Amygdala (tissue), 56 donors: Measurements from ENCODE around the gene CFTR.
"Not testable (repeated sequence)": the region's sequence is repeated elsewhere in the genome, so short reads cannot be mapped to it uniquely, and the experiment has no call there.

Experiments used
- DNase-seq, 56 donors: peaks; one replicate each; lab custom pipeline; 2025; lab: John Stamatoyannopoulos, UW

CFTR gene

GRCh38 chr7:117493460-117493859, 13.6 kb downstream of the CFTR start:
- DNase-seq, result no peak

- DNase-seq, result no peak
Measured at GRCh38 chr7:117495308-117495707, 15.5 kb downstream of the CFTR start.

GRCh38 chr7:117502331-117502730, 22.5 kb downstream of the CFTR start:
- no peak for DNase-seq

- no peak for DNase-seq
Measured at GRCh38 chr7:117505238-117505637, 25.4 kb downstream of the CFTR start.

- no peak for DNase-seq
Measured at GRCh38 chr7:117508676-117509075, 28.9 kb downstream of the CFTR start.

- DNase-seq, result not testable (repeated sequence)
Measured at GRCh38 chr7:117517194-117517593, 37.4 kb downstream of the CFTR start.

- DNase-seq, result no peak
Measured at GRCh38 chr7:117530390-117530789, 50.6 kb downstream of the CFTR start.

GRCh38 chr7:117531595-117532244, 51.9 kb downstream of the CFTR start:
- no peak for DNase-seq

GRCh38 chr7:117538053-117538452, 58.2 kb downstream of the CFTR start:
- no peak for DNase-seq

- DNase-seq, result no peak
Measured at GRCh38 chr7:117544061-117544460, 64.2 kb downstream of the CFTR start.

GRCh38 chr7:117548035-117548434, 68.2 kb downstream of the CFTR start:
- no peak for DNase-seq

- no peak for DNase-seq
Measured at GRCh38 chr7:117550625-117551024, 70.8 kb downstream of the CFTR start.

- DNase-seq, result no peak
Measured at GRCh38 chr7:117552660-117553059, 72.8 kb downstream of the CFTR start.

- no peak for DNase-seq
Measured at GRCh38 chr7:117555260-117555659, 75.4 kb downstream of the CFTR start.

GRCh38 chr7:117559391-117559790, 79.6 kb downstream of the CFTR start:
- no peak for DNase-seq

GRCh38 chr7:117560030-117560429, 80.2 kb downstream of the CFTR start:
- no peak for DNase-seq

GRCh38 chr7:117562759-117563158, 82.9 kb downstream of the CFTR start:
- DNase-seq, result no peak

GRCh38 chr7:117564080-117564479, 84.3 kb downstream of the CFTR start:
- no peak for DNase-seq

GRCh38 chr7:117564627-117565026, 84.8 kb downstream of the CFTR start:
- DNase-seq, result no peak

- no peak for DNase-seq
Measured at GRCh38 chr7:117565226-117565625, 85.4 kb downstream of the CFTR start.

GRCh38 chr7:117567781-117568180, 88.0 kb downstream of the CFTR start:
- no peak for DNase-seq

- no peak for DNase-seq
Measured at GRCh38 chr7:117572856-117573620, 93.2 kb downstream of the CFTR start.
